Psoas muscle (tissue), 8 donors: Measurements from ENCODE around the gene MTG1. TPM values are rescaled to one million over a fixed set of nuclear protein-coding genes. Genes with fewer than 3 reads are reported as not detected.
A peak's percentile ranks its signal among the peaks of the same experiment; 100 is the strongest.

Experiments used
- ATAC-seq, 4 donors: fragments of 200-7000 bp; cut with Tn5 transposase; one replicate each; pipeline ENCODE4 v1.9.1; 2020; ENCODE audit warnings: moderate library complexity in 3 of 4, mild to moderate bottlenecking in 2 of 4
- DNase-seq, 2 donors: peaks; one replicate each; pipeline ENCODE4 v3.0.0-alpha.2; 2020
- H3K27ac ChIP-seq: fragments of 200-600 bp; one replicate; pipeline ENCODE4 v1.8.0; 2022
- H3K27me3 ChIP-seq, 3 donors: fragments of 200-600 bp in 1 of 3; one replicate each; pipeline versions ENCODE4 v1.6.1 to v1.8.0; 2013 to 2022; ENCODE audit warnings: low read length in 2 of 3, mild to moderate bottlenecking in 2 of 3, moderate library complexity in 1 of 3; ENCODE audit not compliant: insufficient read depth in 3 of 3
- H3K36me3 ChIP-seq, 2 donors: fragments of 200-600 bp in 1 of 2; one replicate each; pipeline versions ENCODE4 v1.6.1 to v1.8.0; 2013 to 2022; ENCODE audit warnings: low read depth in 1 of 2, mild to moderate bottlenecking in 1 of 2, moderate library complexity in 1 of 2; ENCODE audit not compliant: insufficient read depth in 1 of 2
- H3K4me1 ChIP-seq: fragments of 200-600 bp; one replicate; pipeline ENCODE4 v1.8.0; 2022
- H3K4me3 ChIP-seq: fragments of 200-600 bp; one replicate; pipeline ENCODE4 v1.8.0; 2022; ENCODE audit warnings: mild to moderate bottlenecking
- H3K9me3 ChIP-seq: fragments of 200-600 bp; one replicate; pipeline ENCODE4 v1.8.0; 2022
- WGBS, 3 donors: extraction: QIAGEN DNeasy Blood & Tissue Kit; methylation state at CpG; one replicate each; pipeline versions ENCODE4 v1.1.6 to v1.1.7; 2013; 5-methylcytosine and 5-hydroxymethylcytosine counted together
- intact Hi-C, 2 donors: fragments of 100-400 bp; cut with DNase I; formaldehyde crosslinking; loops; one replicate each; pipeline versions ENCODE4 v1.11.0 to v1.14.2; 2022
- polyA plus RNA-seq, 3 donors: library from polyadenylated mRNA; stranded (reverse); fragments of 200-250 nt; gene quantifications; one replicate each; pipeline ENCODE4 v1.2.3, GENCODE V29; 2013
- total RNA-seq, 4 donors: library from RNA; stranded (reverse); fragmentation: NEBNext Ultra II Directional in 2 of 4; extraction: Animal tissue kit (Norgen Biotek cat#: 25700) in 2 of 4; gene quantifications; one replicate each; pipeline versions ENCODE4 v1.2.1 to v1.2.4, GENCODE V29; 2021 to 2023
- TF ChIP-seq, protein P1 (sequence below): fragments of 200-600 bp; IDR thresholded peaks from one replicate; pipeline ENCODE4 v1.8.0; 2022; ENCODE audit warnings: antibody characterized with exemption
- donor health status: healthy with polysubstance abuse.
- donor health status: DM: no; HTN: no; CAD: no; lungs with moderate emphysema.
- donor health status: Bipolar disorder and iron deficiency.
- donor health status: healthy.
- donor health status: DM: yes; HTN: yes; CAD: no.
- donor health status: DM: no; HTN: no; CAD: no.
- donor health status: DM: no; HTN: no; CAD: no.
- donor health status: DM: yes; HTN: yes; CAD: no.

The MTG1 gene
- total and polyA plus RNA-seq, 7 donors, result 22.7 to 67.1 (median 31.5) TPM

DNA sequence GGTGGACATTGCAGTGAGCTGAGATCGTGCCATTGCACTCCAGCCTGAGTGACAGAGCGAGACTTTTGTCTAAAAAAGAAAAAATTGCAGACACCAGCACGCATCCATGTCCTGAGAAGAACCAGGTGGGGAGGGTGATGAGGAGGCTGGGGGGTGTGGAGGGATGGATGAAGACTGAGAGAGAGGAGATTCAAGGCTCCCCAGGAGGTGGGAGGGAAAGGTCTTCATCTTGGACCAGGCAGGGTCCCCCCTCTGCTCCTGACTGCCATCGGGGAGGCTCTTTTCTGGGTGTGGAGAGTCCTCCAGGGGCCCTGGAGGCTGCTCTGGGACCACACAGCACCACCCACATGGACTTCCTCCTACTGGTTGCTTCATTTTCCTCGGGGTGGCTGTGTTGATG is 61.2 kb downstream of the MTG1 start:
- intact Hi-C loops, result no loop called here
- Histone ChIP-seq H3K4me1 (no peaks in the 10 kb centered on the region), H3K4me3 (no peak overlapping the region), H3K36me3 (no peaks in the 10 kb centered on the region), H3K9me3 (peaks cover under 1% of the 10 kb centered on the region), H3K27me3 (peaks cover 0 to 2% (median 0%) of the 10 kb centered on the region in 3 donors), H3K27ac (no peak overlapping the region)
- 66 to 77% (median 75%) methylated on average over 5 of the region's 5 CpGs for WGBS, 3 donors
- DNase-seq (no peak), ATAC-seq (no peak)
- TF ChIP-seq, protein P1, sequence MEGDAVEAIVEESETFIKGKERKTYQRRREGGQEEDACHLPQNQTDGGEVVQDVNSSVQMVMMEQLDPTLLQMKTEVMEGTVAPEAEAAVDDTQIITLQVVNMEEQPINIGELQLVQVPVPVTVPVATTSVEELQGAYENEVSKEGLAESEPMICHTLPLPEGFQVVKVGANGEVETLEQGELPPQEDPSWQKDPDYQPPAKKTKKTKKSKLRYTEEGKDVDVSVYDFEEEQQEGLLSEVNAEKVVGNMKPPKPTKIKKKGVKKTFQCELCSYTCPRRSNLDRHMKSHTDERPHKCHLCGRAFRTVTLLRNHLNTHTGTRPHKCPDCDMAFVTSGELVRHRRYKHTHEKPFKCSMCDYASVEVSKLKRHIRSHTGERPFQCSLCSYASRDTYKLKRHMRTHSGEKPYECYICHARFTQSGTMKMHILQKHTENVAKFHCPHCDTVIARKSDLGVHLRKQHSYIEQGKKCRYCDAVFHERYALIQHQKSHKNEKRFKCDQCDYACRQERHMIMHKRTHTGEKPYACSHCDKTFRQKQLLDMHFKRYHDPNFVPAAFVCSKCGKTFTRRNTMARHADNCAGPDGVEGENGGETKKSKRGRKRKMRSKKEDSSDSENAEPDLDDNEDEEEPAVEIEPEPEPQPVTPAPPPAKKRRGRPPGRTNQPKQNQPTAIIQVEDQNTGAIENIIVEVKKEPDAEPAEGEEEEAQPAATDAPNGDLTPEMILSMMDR, result no peak

DNA sequence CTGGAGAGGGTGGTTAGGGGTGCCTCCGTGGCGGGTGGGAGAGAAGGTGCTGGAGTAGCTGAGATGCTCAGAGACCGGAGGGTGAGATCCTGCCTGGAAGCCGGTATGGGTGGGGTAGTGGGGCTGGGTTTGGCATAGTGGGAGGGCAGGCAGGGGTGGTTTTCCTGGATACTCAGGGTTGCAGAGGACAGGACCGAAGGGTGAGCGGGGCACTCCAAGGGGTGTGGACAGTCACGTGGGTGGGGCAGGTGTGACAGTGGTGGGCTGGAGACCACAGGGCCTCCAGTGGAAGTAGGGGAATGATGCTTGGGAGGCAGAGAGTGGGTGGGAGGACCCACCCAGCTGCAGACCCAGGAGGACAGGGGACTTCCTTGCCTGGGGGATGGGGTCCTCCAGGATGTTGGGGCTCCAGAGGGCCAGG is 61.7 kb downstream of the MTG1 start:
- H3K27me3 ChIP-seq, result peaks cover 0 to 2% (median 0%) of the 10 kb centered on the region in 3 donors
- no peak for DNase-seq
- TF ChIP-seq, protein P1, result no peak
- 88 to 93% (median 90%) methylated on average over 7 of the region's 7 CpGs for WGBS, 3 donors
- no peaks in the 10 kb centered on the region for H3K36me3 ChIP-seq
- H3K4me3 ChIP-seq, result no peak overlapping the region
- H3K4me1 ChIP-seq, result no peaks in the 10 kb centered on the region
- H3K27ac ChIP-seq, result no peak overlapping the region
- intact Hi-C loops, result no loop called here
- H3K9me3 ChIP-seq, result no peaks in the 10 kb centered on the region
- ATAC-seq, result no peak

DNA sequence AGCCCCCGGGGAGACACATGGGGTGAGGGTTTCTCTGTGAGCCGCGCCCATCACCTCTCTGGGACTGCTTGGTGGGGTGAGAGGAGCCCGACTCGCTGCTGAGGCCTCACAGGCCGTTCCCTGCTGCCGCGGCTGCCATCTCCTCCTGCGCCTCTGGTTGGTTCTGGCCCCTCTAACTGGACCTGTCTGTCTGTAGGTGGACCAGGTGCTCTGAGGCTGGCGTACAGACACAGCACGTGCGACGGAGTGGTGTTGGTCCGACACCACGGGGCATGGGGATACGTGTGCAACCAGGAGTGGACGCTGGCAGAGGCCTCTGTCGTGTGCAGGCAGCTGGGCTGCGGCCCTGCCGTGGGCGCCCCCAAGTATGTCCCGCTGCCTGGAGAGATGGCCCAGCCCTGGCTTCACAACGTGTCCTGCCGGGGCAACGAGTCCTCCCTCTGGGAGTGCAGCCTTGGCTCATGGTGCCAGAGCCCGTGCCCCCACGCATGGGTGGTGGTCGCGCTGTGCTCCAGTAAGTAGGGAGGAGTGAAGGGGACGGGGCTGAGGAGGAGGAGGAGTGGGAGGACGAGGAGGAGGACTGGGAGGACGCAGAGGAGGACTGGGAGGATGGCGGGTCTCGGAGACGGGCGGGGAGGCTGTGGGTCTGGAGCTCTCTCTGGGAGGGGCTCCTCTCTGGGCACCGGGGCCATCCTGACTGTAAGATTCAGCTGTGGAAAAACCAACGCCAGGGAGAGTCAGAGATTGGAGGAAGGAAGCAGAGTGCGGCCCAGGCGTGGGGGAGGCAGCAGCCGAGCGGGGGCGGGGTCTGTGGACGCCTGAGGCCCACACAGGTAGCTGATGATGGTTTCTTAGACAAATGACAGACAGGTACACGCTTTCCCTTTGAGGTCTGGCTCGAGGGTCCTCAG is 62.3 kb downstream of the MTG1 start:
- DNase-seq (peak in 1 of 2 donors; percentile 42), ATAC-seq (no peak)
- H3K9me3 ChIP-seq, result no peaks in the 10 kb centered on the region
- no peak overlapping the region for H3K4me3 ChIP-seq
- peaks cover 0 to 2% (median 0%) of the 10 kb centered on the region in 3 donors for H3K27me3 ChIP-seq
- H3K36me3 ChIP-seq, result no peaks in the 10 kb centered on the region
- intact Hi-C loops, result no loop called here
- 86 to 89% (median 86%) methylated on average over 43 to 46 of the region's 46 CpGs for WGBS, 3 donors
- no peak overlapping the region for H3K27ac ChIP-seq
- TF ChIP-seq, protein P1, result no peak
- H3K4me1 ChIP-seq, result no peaks in the 10 kb centered on the region

DNA sequence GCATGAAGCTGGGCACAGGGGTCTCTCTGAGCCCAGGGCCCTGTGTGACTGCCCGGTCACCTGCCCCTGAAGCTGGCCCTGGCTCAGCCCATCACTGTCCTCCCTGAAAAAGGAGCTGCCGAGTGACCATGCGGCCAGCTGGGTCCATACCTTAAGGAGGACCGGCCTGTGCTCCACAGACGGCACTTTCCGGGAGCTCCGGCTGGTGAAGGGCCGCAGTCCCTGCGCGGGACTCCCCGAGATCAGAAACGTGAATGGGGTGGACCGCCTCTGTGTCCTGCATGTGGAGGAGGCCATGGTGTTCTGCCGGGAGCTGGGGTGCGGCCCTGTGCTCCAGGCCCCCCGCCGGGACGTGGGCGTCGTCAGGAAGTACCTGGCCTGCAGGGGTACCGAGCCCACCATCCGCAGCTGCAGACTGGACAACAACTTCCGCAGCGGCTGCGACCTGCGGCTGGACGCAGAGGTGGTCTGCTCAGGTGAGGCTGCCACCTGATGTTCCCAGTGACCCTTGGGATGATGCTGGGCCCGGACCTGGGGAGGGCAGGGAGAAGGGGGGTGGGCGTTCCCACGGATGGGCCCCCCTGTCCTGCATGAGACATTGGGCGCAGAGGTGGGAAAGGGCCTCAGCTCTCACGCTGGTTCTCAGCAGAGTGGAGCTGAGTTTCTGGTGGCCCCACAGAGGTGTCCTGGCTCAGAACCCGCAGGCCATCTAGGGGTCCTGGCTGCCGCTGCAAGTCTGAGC is 63.3 kb downstream of the MTG1 start:
- WGBS, 3 donors, result 88 to 92% (median 90%) methylated on average over 33 to 34 of the region's 34 CpGs
- peaks cover 0 to 2% (median 0%) of the 10 kb centered on the region in 3 donors for H3K27me3 ChIP-seq
- no peaks in the 10 kb centered on the region for H3K4me1 ChIP-seq
- DNase-seq, result peak in 1 of 2 donors; percentile 47
- ATAC-seq, result no peak
- no peak overlapping the region for H3K4me3 ChIP-seq
- no peaks in the 10 kb centered on the region for H3K36me3 ChIP-seq
- TF ChIP-seq, protein P1, result no peak
- no peak overlapping the region for H3K27ac ChIP-seq
- no peaks in the 10 kb centered on the region for H3K9me3 ChIP-seq
- intact Hi-C loops, result no loop called here
